ENCODE results near the gene RERG.
"Not testable (repeated sequence)": the region's sequence is repeated elsewhere in the genome, so short reads cannot be mapped to it uniquely, and the experiment has no call there.

The RERG gene

GRCh38 chr12:15220915-15221885 lies at the start of gene RERG:
TSS of gene RERG (minus strand) at chr12:15221417. CDS start at chr12:15217489, 3,928 bp downstream.
- DNase-seq: peak; percentile 78

GRCh38 chr12:15270591-15270990 lies 49.4 kb upstream of the RERG start:
- DNase-seq: no peak

GRCh38 chr12:15268927-15269552 lies 47.8 kb upstream of the RERG start:
- peak; percentile 64 for DNase-seq

GRCh38 chr12:15268309-15268708 lies 47.1 kb upstream of the RERG start:
- no peak for DNase-seq

- DNase-seq: no peak
Measured at GRCh38 chr12:15265875-15266274, 44.7 kb upstream of the RERG start.

- no peak for DNase-seq
Measured at GRCh38 chr12:15256761-15257160, 35.5 kb upstream of the RERG start.

- DNase-seq: no peak
Measured at GRCh38 chr12:15253990-15254389, 32.8 kb upstream of the RERG start.

- no peak for DNase-seq
Measured at GRCh38 chr12:15244926-15245325, 23.7 kb upstream of the RERG start.

GRCh38 chr12:15244341-15244740 lies 23.1 kb upstream of the RERG start:
- peak; percentile 86 for DNase-seq

GRCh38 chr12:15243102-15243501 lies 21.9 kb upstream of the RERG start:
- DNase-seq: no peak

GRCh38 chr12:15240898-15241297 lies 19.7 kb upstream of the RERG start:
- no peak for DNase-seq

- no peak for DNase-seq
Measured at GRCh38 chr12:15234508-15234907, 13.3 kb upstream of the RERG start.

- DNase-seq: no peak
Measured at GRCh38 chr12:15234011-15234410, 12.8 kb upstream of the RERG start.

GRCh38 chr12:15232959-15233358 lies 11.7 kb upstream of the RERG start:
- no peak for DNase-seq

- DNase-seq: no peak
Measured at GRCh38 chr12:15231493-15231892, 10.3 kb upstream of the RERG start.

- DNase-seq: no peak
Measured at GRCh38 chr12:15230751-15231150, 9.5 kb upstream of the RERG start.

- DNase-seq: no peak
Measured at GRCh38 chr12:15230137-15230536, 8.9 kb upstream of the RERG start.

- DNase-seq: peak; percentile 57
Measured at GRCh38 chr12:15227004-15227679, 5.9 kb upstream of the RERG start.

GRCh38 chr12:15225863-15226218 lies 4.6 kb upstream of the RERG start:
- DNase-seq: not testable (repeated sequence)

- no peak for DNase-seq
Measured at GRCh38 chr12:15225136-15225862, 4.1 kb upstream of the RERG start.

GRCh38 chr12:15222219-15222618 lies 1.0 kb upstream of the RERG start:
- DNase-seq: no peak

- no peak for DNase-seq
Measured at GRCh38 chr12:15220451-15220850, 766 bp downstream of the RERG start.

GRCh38 chr12:15218794-15219193 lies 2.4 kb downstream of the RERG start:
- no peak for DNase-seq
